GM19438 (cell line): Measurements from ENCODE around the gene ZNF722.
"Not testable (repeated sequence)": the region's sequence is repeated elsewhere in the genome, so short reads cannot be mapped to it uniquely, and the experiment has no call there.

ENCODE experiments used
- ATAC-seq: cut with Tn5 transposase; IDR thresholded peaks from one replicate; pipeline ENCODE4 v1.9.1; 2021; ENCODE audit warnings: low read depth; ENCODE audit not compliant: unreplicated experiment

ZNF722 gene

GRCh38 chr7:63998549-63998948, at the start of gene ZNF722:
Gene ZNF722, plus strand, starts transcription at chr7:63998849. Its CDS starts 113 bp downstream, at chr7:63998962.
- no peak for ATAC-seq

- no peak for ATAC-seq
Observed at GRCh38 chr7:63953181-63953580, 45.5 kb upstream of the ZNF722 start.

GRCh38 chr7:63968629-63969028, 30.0 kb upstream of the ZNF722 start:
- ATAC-seq = no peak

DNA sequence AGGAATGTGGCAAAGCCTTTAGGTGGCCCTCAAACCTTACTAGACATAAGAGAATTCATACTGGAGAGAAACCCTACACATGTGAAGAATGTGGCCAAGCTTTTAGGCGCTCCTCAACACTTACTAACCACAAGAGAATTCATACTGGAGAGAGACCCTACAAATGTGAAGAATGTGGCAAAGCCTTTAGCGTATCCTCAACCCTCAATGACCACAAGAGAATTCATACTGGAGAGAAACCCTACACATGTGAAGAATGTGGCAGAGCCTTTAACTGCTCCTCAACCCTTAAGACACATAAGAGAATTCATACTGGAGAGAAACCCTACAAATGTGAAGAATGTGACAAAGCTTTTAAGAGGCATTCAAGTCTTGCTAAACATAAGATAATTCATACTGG, 16.8 kb downstream of the ZNF722 start:
- ATAC-seq = not testable (repeated sequence)

DNA sequence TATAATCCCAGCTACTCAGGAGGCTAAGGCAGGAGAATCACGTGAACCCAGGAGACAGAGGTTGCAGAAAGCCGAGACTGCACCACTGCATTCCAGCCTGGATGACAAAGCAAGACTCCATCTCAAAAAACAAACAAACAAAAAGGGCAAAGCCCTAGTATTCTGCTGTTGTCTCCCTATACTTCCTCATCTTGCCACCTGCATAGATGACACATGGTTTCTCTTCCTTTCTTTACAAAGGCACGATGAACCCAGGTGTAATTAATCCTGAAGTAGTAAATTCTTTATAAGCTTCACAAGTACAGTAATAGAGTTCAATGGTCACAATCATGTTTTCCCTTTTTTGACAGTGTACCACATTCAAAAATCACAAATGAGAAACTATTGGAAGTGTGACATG, 36.7 kb downstream of the ZNF722 start:
- ATAC-seq = no peak

DNA sequence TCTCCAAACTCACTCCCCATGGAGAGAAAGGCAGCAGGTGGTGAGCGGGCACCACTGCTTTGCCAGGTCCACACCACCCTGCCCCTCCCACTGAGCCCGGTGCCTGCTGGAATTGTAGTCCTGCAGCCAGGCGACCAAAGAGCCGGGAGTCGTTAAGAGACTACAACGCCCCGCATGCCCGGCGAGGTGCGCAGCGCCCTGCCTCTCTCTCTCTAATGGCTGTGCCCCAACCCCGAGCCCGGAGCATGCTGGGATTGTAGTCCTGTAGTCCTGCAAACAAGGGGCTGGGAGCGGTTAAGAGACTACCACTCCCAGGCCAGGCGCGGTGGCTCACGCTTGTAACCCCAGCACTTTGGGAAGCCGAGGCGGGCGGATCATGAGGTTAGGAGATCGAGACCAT, 38.4 kb downstream of the ZNF722 start:
- ATAC-seq = no peak

GRCh38 chr7:64045301-64046040, 46.8 kb downstream of the ZNF722 start, which contains the start of gene ZNF727:
Gene ZNF727, plus strand, starts transcription at chr7:64045434. Its CDS starts 188 bp downstream, at chr7:64045622.
- ATAC-seq = no peak

- ATAC-seq = no peak
Observed at GRCh38 chr7:64046041-64046389, 47.4 kb downstream of the ZNF722 start.
